ENCODE data around the gene IQCE. TPM values are rescaled to one million over a fixed set of nuclear protein-coding genes. Genes with fewer than 3 reads are reported as not detected.

IQCE gene
- total RNA-seq, 1 experiment from 2014 or later = 13.4 TPM

DNA sequence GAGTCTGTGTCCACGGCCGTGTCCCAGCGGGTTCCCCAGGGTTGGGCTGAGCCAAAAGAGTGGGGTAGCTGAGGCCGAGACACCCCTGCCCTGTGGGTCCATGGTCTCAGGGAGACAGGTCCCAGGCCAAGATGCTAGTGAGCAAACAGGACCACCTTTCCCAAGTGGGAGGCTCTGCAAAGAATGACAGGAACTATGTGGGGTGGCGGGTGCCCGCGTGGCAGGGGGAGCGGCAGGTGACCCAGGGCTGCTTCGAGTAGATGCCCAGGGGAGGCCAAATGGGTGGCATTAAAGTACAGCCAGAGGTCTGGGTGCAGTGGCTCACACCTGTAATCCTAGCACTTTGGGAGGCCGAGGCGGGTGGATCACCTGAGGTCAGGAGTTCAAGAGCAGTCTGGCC, 91.2 kb downstream of the IQCE start:
- no TSS peak for BruUV-seq (replicated peaks)

DNA sequence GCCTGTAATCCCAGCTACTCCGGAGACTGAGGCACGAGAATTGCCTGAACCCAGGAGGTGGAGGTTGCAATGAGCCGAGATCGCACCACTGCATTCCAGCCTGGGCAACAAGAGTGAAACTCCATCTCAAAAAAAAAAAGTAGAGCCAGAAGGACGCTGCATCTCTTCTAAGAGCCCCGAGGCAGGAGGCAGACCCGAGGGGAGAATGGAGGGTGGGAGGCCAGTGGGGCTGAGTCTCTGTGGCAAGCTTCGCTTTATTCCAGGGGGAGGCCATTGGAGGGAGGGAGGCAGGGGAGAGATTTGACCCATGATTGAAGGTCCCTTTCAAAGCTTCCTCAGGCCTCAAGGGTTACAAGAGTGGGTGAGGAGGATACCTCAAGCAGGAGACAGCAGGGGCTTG, 91.7 kb downstream of the IQCE start:
- intact Hi-C loops (cut with micrococcal nuclease; ENCODE audit: unreplicated experiment) = no loop called here
- CTCF ChIA-PET = no interaction called here

More for the DNA sequence above, 91.2 kb downstream of the IQCE start:
- H3K4me1 ChIP-seq = no peaks in the 10 kb centered on the region
- TF ChIP-seq, protein P1, sequence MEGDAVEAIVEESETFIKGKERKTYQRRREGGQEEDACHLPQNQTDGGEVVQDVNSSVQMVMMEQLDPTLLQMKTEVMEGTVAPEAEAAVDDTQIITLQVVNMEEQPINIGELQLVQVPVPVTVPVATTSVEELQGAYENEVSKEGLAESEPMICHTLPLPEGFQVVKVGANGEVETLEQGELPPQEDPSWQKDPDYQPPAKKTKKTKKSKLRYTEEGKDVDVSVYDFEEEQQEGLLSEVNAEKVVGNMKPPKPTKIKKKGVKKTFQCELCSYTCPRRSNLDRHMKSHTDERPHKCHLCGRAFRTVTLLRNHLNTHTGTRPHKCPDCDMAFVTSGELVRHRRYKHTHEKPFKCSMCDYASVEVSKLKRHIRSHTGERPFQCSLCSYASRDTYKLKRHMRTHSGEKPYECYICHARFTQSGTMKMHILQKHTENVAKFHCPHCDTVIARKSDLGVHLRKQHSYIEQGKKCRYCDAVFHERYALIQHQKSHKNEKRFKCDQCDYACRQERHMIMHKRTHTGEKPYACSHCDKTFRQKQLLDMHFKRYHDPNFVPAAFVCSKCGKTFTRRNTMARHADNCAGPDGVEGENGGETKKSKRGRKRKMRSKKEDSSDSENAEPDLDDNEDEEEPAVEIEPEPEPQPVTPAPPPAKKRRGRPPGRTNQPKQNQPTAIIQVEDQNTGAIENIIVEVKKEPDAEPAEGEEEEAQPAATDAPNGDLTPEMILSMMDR (IDR thresholded peaks at IDR 0.05; ENCODE audit: insufficient read depth in 1 of 2, low read depth in 1 of 2, low read length in 1 of 2, severe bottlenecking in 1 of 2, unreplicated experiment in 1 of 2) = no peak
- ChIA-PET POLR2A (no interaction called here), CTCF (no interaction called here)
- H3K36me3 Mint-ChIP-seq (ENCODE audit: insufficient read depth, unreplicated experiment) = no peaks in the 10 kb centered on the region
- no peaks in the 10 kb centered on the region for H3K4me1 Mint-ChIP-seq (ENCODE audit: low read depth, unreplicated experiment)
- H3K4me3 Mint-ChIP-seq (ENCODE audit: unreplicated experiment) = no peak overlapping the region
- no peaks in the 10 kb centered on the region for H3K9me3 ChIP-seq
- intact Hi-C loops (cut with micrococcal nuclease; ENCODE audit: unreplicated experiment) = no loop called here
- H3K27me3 ChIP-seq (replicated peaks; ENCODE audit: control insufficient read depth, insufficient read depth, low read length) = no peaks in the 10 kb centered on the region
- no peak for DNase-seq
- no peaks in the 10 kb centered on the region for H3K27me3 Mint-ChIP-seq (ENCODE audit: insufficient read depth, unreplicated experiment)
- no peak overlapping the region for H3K4me3 ChIP-seq (ENCODE audit: low read depth, low read length)
- peaks cover 1% of the 10 kb centered on the region; the same call in 1 of the 2 replicates for H3K36me3 ChIP-seq (ENCODE audit: control insufficient read depth, insufficient read depth, low read length)
- H3K9me3 Mint-ChIP-seq (ENCODE audit: unreplicated experiment) = no peaks in the 10 kb centered on the region
- H3K27ac Mint-ChIP-seq (ENCODE audit: unreplicated experiment) = no peak overlapping the region

GRCh38 chr7:2651336-2651735, 92.6 kb downstream of the IQCE start:
- no peak overlapping the region for H3K4me3 ChIP-seq (ENCODE audit: low read depth, low read length)
- intact Hi-C loops (cut with micrococcal nuclease; ENCODE audit: unreplicated experiment) = no loop called here
- no peak for DNase-seq
- H3K36me3 ChIP-seq (ENCODE audit: control insufficient read depth, insufficient read depth, low read length) = peaks cover 1% of the 10 kb centered on the region; the same call in 1 of the 2 replicates
- Mint-ChIP-seq H3K27me3 (ENCODE audit: insufficient read depth, unreplicated experiment) (no peaks in the 10 kb centered on the region), H3K4me3 (ENCODE audit: unreplicated experiment) (no peak overlapping the region), H3K9me3 (ENCODE audit: unreplicated experiment) (no peaks in the 10 kb centered on the region), H3K4me1 (ENCODE audit: low read depth, unreplicated experiment) (no peaks in the 10 kb centered on the region), H3K27ac (ENCODE audit: unreplicated experiment) (no peak overlapping the region), H3K36me3 (ENCODE audit: insufficient read depth, unreplicated experiment) (no peaks in the 10 kb centered on the region)
- BruUV-seq (replicated peaks) = no TSS peak
- TF ChIP-seq, protein P1 (IDR thresholded peaks at IDR 0.05; ENCODE audit: insufficient read depth in 1 of 2, low read depth in 1 of 2, low read length in 1 of 2, severe bottlenecking in 1 of 2, unreplicated experiment in 1 of 2) = no peak
- ChIA-PET POLR2A (no interaction called here), CTCF (no interaction called here)
- H3K9me3 ChIP-seq = no peaks in the 10 kb centered on the region
- H3K27me3 ChIP-seq (replicated peaks; ENCODE audit: control insufficient read depth, insufficient read depth, low read length) = no peaks in the 10 kb centered on the region
- no peaks in the 10 kb centered on the region for H3K4me1 ChIP-seq

More for the DNA sequence above, 91.7 kb downstream of the IQCE start:
- H3K4me1 ChIP-seq = no peaks in the 10 kb centered on the region
- POLR2A ChIA-PET = no interaction called here
- no peak for DNase-seq
- H3K9me3 ChIP-seq = no peaks in the 10 kb centered on the region
- no TSS peak for BruUV-seq (replicated peaks)
- Mint-ChIP-seq H3K4me1 (ENCODE audit: low read depth, unreplicated experiment) (no peaks in the 10 kb centered on the region), H3K4me3 (ENCODE audit: unreplicated experiment) (no peak overlapping the region), H3K27me3 (ENCODE audit: insufficient read depth, unreplicated experiment) (no peaks in the 10 kb centered on the region), H3K36me3 (ENCODE audit: insufficient read depth, unreplicated experiment) (no peaks in the 10 kb centered on the region), H3K27ac (ENCODE audit: unreplicated experiment) (no peak overlapping the region), H3K9me3 (ENCODE audit: unreplicated experiment) (no peaks in the 10 kb centered on the region)
- H3K27me3 ChIP-seq (replicated peaks; ENCODE audit: control insufficient read depth, insufficient read depth, low read length) = no peaks in the 10 kb centered on the region
- H3K36me3 ChIP-seq (ENCODE audit: control insufficient read depth, insufficient read depth, low read length) = peaks cover 1% of the 10 kb centered on the region; the same call in 1 of the 2 replicates
- TF ChIP-seq, protein P1 (IDR thresholded peaks at IDR 0.05; ENCODE audit: insufficient read depth in 1 of 2, low read depth in 1 of 2, low read length in 1 of 2, severe bottlenecking in 1 of 2, unreplicated experiment in 1 of 2) = no peak
- no peak overlapping the region for H3K4me3 ChIP-seq (ENCODE audit: low read depth, low read length)

All from Caco-2 (cell line).